Activated T-helper 17 cell treated with anti-CD3 and anti-CD28 coated beads, Interleukin-2, amount 50 U/mL, for 72 hours (primary cell): Measurements from ENCODE around the gene MED9. TPM values are rescaled to one million over a fixed set of nuclear protein-coding genes. Genes with fewer than 3 reads are reported as not detected.
"Not testable (repeated sequence)": the region's sequence is repeated elsewhere in the genome, so short reads cannot be mapped to it uniquely, and the experiment has no call there.

Experiments used
- ATAC-seq: fragments of 150-1000 bp; cut with Tn5 transposase; replicated peaks from 2 replicates; pipeline ENCODE4 v1.10.0; 2021; ENCODE audit warnings: mild to moderate bottlenecking, moderate library complexity
- H3K27ac Mint-ChIP-seq: one replicate; pipeline ENCODE4 v1.8.0; 2022; ENCODE audit warnings: mixed read lengths
- H3K27me3 Mint-ChIP-seq: one replicate; pipeline ENCODE4 v1.8.0; 2022; ENCODE audit warnings: mixed read lengths
- H3K36me3 Mint-ChIP-seq: one replicate; pipeline ENCODE4 v1.8.0; 2022; ENCODE audit warnings: low read depth, mild to moderate bottlenecking, mixed read lengths
- H3K4me1 Mint-ChIP-seq: one replicate; pipeline ENCODE4 v1.8.0; 2022; ENCODE audit warnings: mixed read lengths
- H3K4me3 Mint-ChIP-seq: one replicate; pipeline ENCODE4 v1.8.0; 2022; ENCODE audit warnings: mild to moderate bottlenecking, mixed read lengths
- H3K9me3 Mint-ChIP-seq: one replicate; pipeline ENCODE4 v1.8.0; 2022; ENCODE audit warnings: mixed read lengths
- total RNA-seq, 2 donors: library from RNA; stranded (reverse); gene quantifications; one replicate each; pipeline ENCODE4 v1.2.3, GENCODE V29; 2022

Gene MED9, protein sequence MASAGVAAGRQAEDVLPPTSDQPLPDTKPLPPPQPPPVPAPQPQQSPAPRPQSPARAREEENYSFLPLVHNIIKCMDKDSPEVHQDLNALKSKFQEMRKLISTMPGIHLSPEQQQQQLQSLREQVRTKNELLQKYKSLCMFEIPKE
- 10 to 100 TPM; 12.3 to 14.9 TPM for total RNA-seq

GRCh38 chr17:17476865-17477467 lies at the start of gene MED9:
Gene MED9, plus strand, starts transcription at chr17:17477000. Its CDS starts 42 bp downstream, at chr17:17477042.
- peaks cover 12% of the 10 kb centered on the region for H3K4me1 Mint-ChIP-seq
- H3K27me3 Mint-ChIP-seq: peaks cover 14% of the 10 kb centered on the region
- peak; percentile 97 for ATAC-seq
- peak within 1 kb of the TSS; percentile 91 for H3K27ac Mint-ChIP-seq
- H3K36me3 Mint-ChIP-seq: peaks cover 26% of the 10 kb centered on the region
- no peaks in the 10 kb centered on the region for H3K9me3 Mint-ChIP-seq
- H3K4me3 Mint-ChIP-seq: peak within 1 kb of the TSS; percentile 90

GRCh38 chr17:17429222-17429621 lies 47.6 kb upstream of the MED9 start:
- no peaks in the 10 kb centered on the region for H3K9me3 Mint-ChIP-seq
- H3K27ac Mint-ChIP-seq: no peak overlapping the region
- H3K4me1 Mint-ChIP-seq: no peaks in the 10 kb centered on the region
- H3K36me3 Mint-ChIP-seq: no peaks in the 10 kb centered on the region
- H3K4me3 Mint-ChIP-seq: no peak overlapping the region
- no peaks in the 10 kb centered on the region for H3K27me3 Mint-ChIP-seq
- no peak for ATAC-seq

- H3K36me3 Mint-ChIP-seq, H3K27ac Mint-ChIP-seq, ATAC-seq, H3K27me3 Mint-ChIP-seq, H3K4me3 Mint-ChIP-seq, H3K4me1 Mint-ChIP-seq, H3K9me3 Mint-ChIP-seq: not testable (repeated sequence)
Observed at GRCh38 chr17:17430924-17431323, 45.9 kb upstream of the MED9 start.

DNA sequence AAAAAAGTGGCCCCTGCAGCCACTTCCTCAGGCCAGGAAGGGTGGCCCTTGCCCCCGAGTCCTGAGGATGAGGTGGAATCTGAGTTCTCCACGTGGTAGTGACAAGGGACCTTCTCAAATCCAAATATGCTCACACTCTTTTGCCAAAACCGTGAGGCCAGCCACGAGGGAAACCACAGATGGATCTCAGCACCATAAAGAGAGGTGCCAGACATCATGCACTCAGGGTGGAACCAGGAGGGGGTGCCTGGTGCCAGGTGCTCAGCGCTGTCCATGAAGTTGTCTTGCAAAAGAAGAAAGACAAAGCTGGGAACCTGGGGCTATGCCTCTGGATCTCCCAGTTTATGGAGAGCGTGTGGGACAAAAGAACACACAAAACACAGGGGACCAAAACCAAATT lies 45.2 kb upstream of the MED9 start:
- Mint-ChIP-seq H3K4me3 (no peak overlapping the region), H3K27me3 (no peaks in the 10 kb centered on the region), H3K4me1 (no peaks in the 10 kb centered on the region), H3K36me3 (no peaks in the 10 kb centered on the region), H3K27ac (no peak overlapping the region), H3K9me3 (no peaks in the 10 kb centered on the region)
- no peak for ATAC-seq

GRCh38 chr17:17433000-17433703 lies 43.6 kb upstream of the MED9 start:
- no peak overlapping the region for H3K4me3 Mint-ChIP-seq
- no peaks in the 10 kb centered on the region for H3K36me3 Mint-ChIP-seq
- H3K4me1 Mint-ChIP-seq: no peaks in the 10 kb centered on the region
- no peak overlapping the region for H3K27ac Mint-ChIP-seq
- H3K9me3 Mint-ChIP-seq: no peaks in the 10 kb centered on the region
- ATAC-seq: no peak
- H3K27me3 Mint-ChIP-seq: no peaks in the 10 kb centered on the region

- no peaks in the 10 kb centered on the region for H3K27me3 Mint-ChIP-seq
- H3K9me3 Mint-ChIP-seq: no peaks in the 10 kb centered on the region
- no peak overlapping the region for H3K27ac Mint-ChIP-seq
- no peaks in the 10 kb centered on the region for H3K4me1 Mint-ChIP-seq
- ATAC-seq: no peak
- H3K4me3 Mint-ChIP-seq: no peak overlapping the region
- H3K36me3 Mint-ChIP-seq: no peaks in the 10 kb centered on the region
Observed at GRCh38 chr17:17434477-17434876, 42.3 kb upstream of the MED9 start.

- no peaks in the 10 kb centered on the region for H3K9me3 Mint-ChIP-seq
Observed at GRCh38 chr17:17435323-17435722, 41.5 kb upstream of the MED9 start.

GRCh38 chr17:17437461-17437860 lies 39.3 kb upstream of the MED9 start:
- no peak for ATAC-seq
- Mint-ChIP-seq H3K4me3 (no peak overlapping the region), H3K27ac (no peak overlapping the region), H3K36me3 (no peaks in the 10 kb centered on the region), H3K27me3 (no peaks in the 10 kb centered on the region), H3K9me3 (no peaks in the 10 kb centered on the region), H3K4me1 (peaks cover 7% of the 10 kb centered on the region)

More at GRCh38 chr17:17435323-17435722, 41.5 kb upstream of the MED9 start:
- no peaks in the 10 kb centered on the region for H3K36me3 Mint-ChIP-seq
- H3K27me3 Mint-ChIP-seq: no peaks in the 10 kb centered on the region
- ATAC-seq: no peak
- H3K4me3 Mint-ChIP-seq: no peak overlapping the region
- no peak overlapping the region for H3K27ac Mint-ChIP-seq
- H3K4me1 Mint-ChIP-seq: peaks cover 7% of the 10 kb centered on the region

DNA sequence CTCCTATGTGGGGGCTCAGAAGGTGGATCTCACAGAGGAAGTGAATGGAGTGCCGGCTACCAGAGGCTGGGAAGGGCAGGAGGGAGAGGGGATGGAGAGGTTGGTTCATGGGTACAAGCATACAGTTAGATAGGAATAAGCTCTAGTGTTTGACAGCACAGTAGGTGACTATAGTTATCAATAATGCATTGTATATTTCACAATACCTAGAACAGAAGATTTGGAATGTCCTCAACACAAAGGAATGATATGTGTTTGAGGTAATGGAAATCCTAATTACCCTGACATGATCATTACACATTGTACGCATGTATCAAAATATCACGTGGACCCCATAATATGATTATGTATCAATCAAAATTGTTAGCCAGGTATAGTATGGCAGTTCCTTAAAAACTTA lies 38.9 kb upstream of the MED9 start:
- H3K9me3 Mint-ChIP-seq: no peaks in the 10 kb centered on the region
- H3K4me1 Mint-ChIP-seq: peaks cover 7% of the 10 kb centered on the region
- ATAC-seq: no peak
- H3K36me3 Mint-ChIP-seq: no peaks in the 10 kb centered on the region
- H3K27me3 Mint-ChIP-seq: no peaks in the 10 kb centered on the region
- no peak overlapping the region for H3K27ac Mint-ChIP-seq
- H3K4me3 Mint-ChIP-seq: no peak overlapping the region

GRCh38 chr17:17440010-17440843 lies 36.6 kb upstream of the MED9 start:
- Mint-ChIP-seq H3K4me3 (no peak overlapping the region), H3K36me3 (no peaks in the 10 kb centered on the region), H3K27ac (no peak overlapping the region), H3K27me3 (no peaks in the 10 kb centered on the region), H3K9me3 (no peaks in the 10 kb centered on the region), H3K4me1 (peaks cover 7% of the 10 kb centered on the region)
- ATAC-seq: peak; percentile 69

DNA sequence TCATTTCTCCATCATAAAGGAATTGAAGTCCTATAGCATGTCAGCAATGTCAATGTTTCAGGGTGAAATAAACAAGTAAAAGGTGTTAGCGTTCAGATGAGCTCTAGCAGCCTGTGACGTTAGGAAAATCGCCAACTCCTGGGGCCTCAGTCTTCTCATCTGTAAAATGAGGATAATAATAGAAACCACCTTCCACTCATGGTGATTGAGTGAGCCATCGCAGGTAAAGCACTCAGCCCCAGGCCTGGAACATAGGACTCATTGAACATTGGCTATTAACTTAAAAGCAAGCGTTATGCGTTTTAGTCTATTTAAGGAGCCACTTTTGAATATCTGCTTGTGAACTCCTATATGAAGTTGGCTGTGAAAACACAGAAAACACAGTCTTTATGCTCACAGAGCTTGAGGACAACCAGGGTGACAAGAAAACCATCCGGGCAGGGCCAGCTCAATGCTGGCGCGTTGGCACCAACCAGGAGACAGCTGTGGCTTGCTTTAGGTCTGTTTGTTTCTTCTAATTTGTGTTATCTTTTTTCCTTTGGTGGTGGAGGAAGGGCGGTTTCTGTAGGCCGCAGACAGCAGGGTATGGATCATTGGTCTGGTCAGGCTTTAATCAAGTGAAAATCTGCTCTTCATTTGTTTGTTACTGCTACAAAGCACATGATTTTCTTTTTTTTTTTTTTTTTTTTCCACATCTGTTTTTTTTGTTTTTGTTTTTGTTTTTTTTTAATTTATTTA lies 35.7 kb upstream of the MED9 start:
- no peak for ATAC-seq
- Mint-ChIP-seq H3K36me3 (no peaks in the 10 kb centered on the region), H3K4me1 (peaks cover 7% of the 10 kb centered on the region), H3K9me3 (no peaks in the 10 kb centered on the region), H3K4me3 (no peak overlapping the region), H3K27me3 (no peaks in the 10 kb centered on the region), H3K27ac (no peak overlapping the region)

GRCh38 chr17:17443173-17443572 lies 33.6 kb upstream of the MED9 start:
- H3K4me1 Mint-ChIP-seq: peaks cover 7% of the 10 kb centered on the region
- no peak overlapping the region for H3K4me3 Mint-ChIP-seq
- no peaks in the 10 kb centered on the region for H3K9me3 Mint-ChIP-seq
- peaks cover 5% of the 10 kb centered on the region for H3K27me3 Mint-ChIP-seq
- ATAC-seq: no peak
- H3K36me3 Mint-ChIP-seq: no peaks in the 10 kb centered on the region
- H3K27ac Mint-ChIP-seq: no peak overlapping the region

DNA sequence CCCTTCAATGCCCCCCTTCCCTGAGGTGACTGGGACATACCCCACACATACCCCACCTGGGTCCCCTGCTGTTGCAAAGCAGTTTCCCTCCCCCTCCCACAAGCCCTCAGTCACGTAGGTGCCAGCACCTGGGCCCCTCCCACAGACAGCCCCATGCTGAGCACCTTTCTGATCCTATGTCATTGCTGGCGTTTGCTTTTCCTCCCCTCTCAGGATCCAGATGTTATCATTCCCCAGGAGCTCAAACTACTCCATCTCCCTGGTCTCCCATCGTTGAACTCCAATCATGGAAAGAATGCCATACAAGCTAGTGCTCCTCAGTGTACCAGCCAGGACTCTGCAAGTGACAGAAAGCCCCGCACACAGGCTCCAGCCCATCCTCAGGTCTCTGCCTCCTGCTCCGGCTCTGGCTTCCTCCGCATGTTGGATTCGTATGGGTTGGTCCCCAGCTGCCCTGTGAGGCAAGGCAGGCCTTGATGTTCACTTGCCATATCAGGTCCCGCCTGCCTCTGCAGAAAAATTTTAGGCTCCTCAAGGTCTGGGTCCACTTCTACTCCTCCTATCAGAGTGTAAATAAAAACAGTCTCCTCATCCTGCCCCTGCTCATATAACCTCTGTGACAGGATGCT lies 31.4 kb upstream of the MED9 start:
- Mint-ChIP-seq H3K36me3 (no peaks in the 10 kb centered on the region), H3K27me3 (peaks cover 5% of the 10 kb centered on the region), H3K9me3 (no peaks in the 10 kb centered on the region)

More for the DNA sequence above, 31.4 kb upstream of the MED9 start:
- Mint-ChIP-seq H3K27ac (no peak overlapping the region), H3K4me3 (no peak overlapping the region), H3K4me1 (no peaks in the 10 kb centered on the region)
- ATAC-seq: no peak
